Measurements from ENCODE around the gene HEBP1. TPM values are rescaled to one million over a fixed set of nuclear protein-coding genes. Genes with fewer than 3 reads are reported as not detected.

HEBP1 gene
- total and polyA plus RNA-seq, 2 donors from 2014 or later = 66.8 to 142 TPM

DNA sequence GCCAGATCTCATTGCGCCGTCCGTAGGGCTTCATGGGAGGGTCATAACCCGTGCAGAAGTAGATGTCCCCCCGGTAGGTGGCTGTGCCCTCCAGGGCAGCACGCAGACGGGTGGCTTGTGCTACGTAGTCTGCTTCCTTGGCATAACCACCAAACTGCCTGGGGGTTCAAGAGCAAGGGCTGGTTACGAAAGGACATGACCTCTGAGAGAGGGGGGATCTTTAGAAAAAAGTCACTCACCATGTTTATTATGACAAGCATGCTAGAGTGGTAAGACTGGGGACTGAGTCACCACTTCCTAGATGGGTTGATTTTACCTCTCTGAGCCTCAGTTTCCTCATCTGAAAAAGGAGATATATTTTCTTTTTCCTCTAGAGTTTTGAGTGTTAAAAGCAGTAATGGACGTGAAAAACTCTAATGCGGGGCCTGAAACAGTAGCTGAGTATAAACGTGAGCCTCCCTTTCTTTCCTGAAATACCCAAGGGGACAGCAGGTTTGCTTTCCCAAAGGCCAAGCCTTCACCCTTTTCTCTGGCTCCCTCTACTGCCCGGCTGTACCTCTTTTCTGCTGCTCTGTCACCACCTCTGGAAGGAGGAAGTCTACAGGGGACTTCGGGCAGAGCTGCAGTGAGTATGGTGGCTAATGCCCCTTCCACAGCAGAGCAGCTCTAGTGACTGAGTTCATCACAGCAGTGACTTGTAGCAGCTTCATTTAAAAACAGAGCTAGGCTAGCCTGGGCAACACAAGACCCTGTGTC is 24.6 kb downstream of the HEBP1 start:
- Histone ChIP-seq H3K4me3 (ENCODE audit: low read length in 3 of 3) (no peak overlapping the region), H3K36me3 (ENCODE audit: control insufficient read depth in 2 of 3, insufficient read depth in 3 of 3, low read length in 3 of 3) (peaks cover 15 to 48% (median 24%) of the 10 kb centered on the region in 3 donors), H3K9ac (ENCODE audit: low read length in 3 of 3) (no peak overlapping the region), H3K9me3 (ENCODE audit: control insufficient read depth in 2 of 3, insufficient read depth in 1 of 3, low read length in 3 of 3) (peaks cover 0 to 7% (median 6%) of the 10 kb centered on the region in 3 donors), H3K27ac (ENCODE audit: low read depth in 2 of 2, low read length in 2 of 2) (no peak overlapping the region), H3K4me1 (ENCODE audit: control insufficient read depth in 2 of 3, insufficient read depth in 2 of 3, low read depth in 1 of 3, low read length in 3 of 3) (no peaks in the 10 kb centered on the region), H3K27me3 (ENCODE audit: control insufficient read depth, insufficient read depth, low read length) (no peaks in the 10 kb centered on the region)
- TF ChIP-seq, protein P1, sequence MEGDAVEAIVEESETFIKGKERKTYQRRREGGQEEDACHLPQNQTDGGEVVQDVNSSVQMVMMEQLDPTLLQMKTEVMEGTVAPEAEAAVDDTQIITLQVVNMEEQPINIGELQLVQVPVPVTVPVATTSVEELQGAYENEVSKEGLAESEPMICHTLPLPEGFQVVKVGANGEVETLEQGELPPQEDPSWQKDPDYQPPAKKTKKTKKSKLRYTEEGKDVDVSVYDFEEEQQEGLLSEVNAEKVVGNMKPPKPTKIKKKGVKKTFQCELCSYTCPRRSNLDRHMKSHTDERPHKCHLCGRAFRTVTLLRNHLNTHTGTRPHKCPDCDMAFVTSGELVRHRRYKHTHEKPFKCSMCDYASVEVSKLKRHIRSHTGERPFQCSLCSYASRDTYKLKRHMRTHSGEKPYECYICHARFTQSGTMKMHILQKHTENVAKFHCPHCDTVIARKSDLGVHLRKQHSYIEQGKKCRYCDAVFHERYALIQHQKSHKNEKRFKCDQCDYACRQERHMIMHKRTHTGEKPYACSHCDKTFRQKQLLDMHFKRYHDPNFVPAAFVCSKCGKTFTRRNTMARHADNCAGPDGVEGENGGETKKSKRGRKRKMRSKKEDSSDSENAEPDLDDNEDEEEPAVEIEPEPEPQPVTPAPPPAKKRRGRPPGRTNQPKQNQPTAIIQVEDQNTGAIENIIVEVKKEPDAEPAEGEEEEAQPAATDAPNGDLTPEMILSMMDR (IDR thresholded peaks at IDR 0.05; ENCODE audit: borderline replicate concordance, extremely low read depth, insufficient read depth) = no peak
- DNase-seq (peak in 3 of 5 donors; percentile 43 to 58 (median 56)), FAIRE-seq (no peak)
- intact Hi-C loops (cut with DNase I) = no loop called here

GRCh38 chr12:12974211-12974610 is 25.9 kb downstream of the HEBP1 start:
- H3K9me3 ChIP-seq (ENCODE audit: control insufficient read depth in 2 of 3, insufficient read depth in 1 of 3, low read length in 3 of 3) = peaks cover 0 to 7% (median 6%) of the 10 kb centered on the region in 3 donors
- FAIRE-seq (no peak), DNase-seq (no peak)
- intact Hi-C loops (cut with DNase I) = no loop called here
- H3K27ac ChIP-seq (ENCODE audit: low read depth in 2 of 2, low read length in 2 of 2) = no peak overlapping the region
- TF ChIP-seq, protein P1 (IDR thresholded peaks at IDR 0.05; ENCODE audit: borderline replicate concordance, extremely low read depth, insufficient read depth) = no peak
- no peak overlapping the region for H3K9ac ChIP-seq (ENCODE audit: low read length in 3 of 3)
- no peaks in the 10 kb centered on the region for H3K27me3 ChIP-seq (ENCODE audit: control insufficient read depth, insufficient read depth, low read length)
- no peak overlapping the region for H3K4me3 ChIP-seq (ENCODE audit: low read length in 3 of 3)
- peaks cover 15 to 35% (median 19%) of the 10 kb centered on the region in 3 donors for H3K36me3 ChIP-seq (ENCODE audit: control insufficient read depth in 2 of 3, insufficient read depth in 3 of 3, low read length in 3 of 3)
- no peaks in the 10 kb centered on the region for H3K4me1 ChIP-seq (ENCODE audit: control insufficient read depth in 2 of 3, insufficient read depth in 2 of 3, low read depth in 1 of 3, low read length in 3 of 3)

DNA sequence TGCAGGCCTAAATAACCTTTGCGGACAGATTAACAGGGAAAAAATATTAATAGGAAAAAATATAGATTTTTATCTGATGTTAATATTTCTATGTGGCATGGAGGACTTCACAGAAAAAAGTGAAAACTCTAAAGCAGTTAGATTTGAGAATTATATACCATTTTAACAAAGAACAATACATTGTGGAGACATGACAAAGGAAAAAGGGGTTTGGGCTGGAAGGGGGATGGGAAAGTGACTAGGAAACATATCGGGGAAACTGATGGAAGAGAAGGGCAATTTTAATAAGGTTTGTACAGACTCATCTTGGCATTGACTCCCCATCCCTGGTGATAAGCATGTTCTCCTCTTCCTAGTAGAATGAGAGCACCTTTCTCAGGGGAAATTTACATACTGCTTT is 27.0 kb downstream of the HEBP1 start:
- intact Hi-C loops (cut with DNase I) = no loop called here
- FAIRE-seq (no peak), DNase-seq (no peak)
- Histone ChIP-seq H3K4me3 (ENCODE audit: low read length in 3 of 3) (no peak overlapping the region), H3K9me3 (ENCODE audit: control insufficient read depth in 2 of 3, insufficient read depth in 1 of 3, low read length in 3 of 3) (peaks cover 0 to 7% (median 6%) of the 10 kb centered on the region in 3 donors), H3K4me1 (ENCODE audit: control insufficient read depth in 2 of 3, insufficient read depth in 2 of 3, low read depth in 1 of 3, low read length in 3 of 3) (no peaks in the 10 kb centered on the region), H3K27ac (ENCODE audit: low read depth in 2 of 2, low read length in 2 of 2) (no peak overlapping the region), H3K27me3 (ENCODE audit: control insufficient read depth, insufficient read depth, low read length) (no peaks in the 10 kb centered on the region), H3K36me3 (ENCODE audit: control insufficient read depth in 2 of 3, insufficient read depth in 3 of 3, low read length in 3 of 3) (peaks cover 15 to 34% (median 21%) of the 10 kb centered on the region in 3 donors), H3K9ac (ENCODE audit: low read length in 3 of 3) (no peak overlapping the region)
- TF ChIP-seq, protein P1 (IDR thresholded peaks at IDR 0.05; ENCODE audit: borderline replicate concordance, extremely low read depth, insufficient read depth) = no peak
